ACHN (cell line): ENCODE results near the gene MATK.

Experiments
- DNase-seq: peaks from one replicate; pipeline ENCODE4 v3.0.0-alpha.2; 2015
- in situ Hi-C: cut with HindIII; loops from 2 replicates; pipeline ENCODE4 v1.10.0; 2017; ENCODE audit warnings: low sequenced_read_pairs, low pct_ligation_motif_present, low pct_unique_long_range_greater_than_20kb

The MATK gene

DNA sequence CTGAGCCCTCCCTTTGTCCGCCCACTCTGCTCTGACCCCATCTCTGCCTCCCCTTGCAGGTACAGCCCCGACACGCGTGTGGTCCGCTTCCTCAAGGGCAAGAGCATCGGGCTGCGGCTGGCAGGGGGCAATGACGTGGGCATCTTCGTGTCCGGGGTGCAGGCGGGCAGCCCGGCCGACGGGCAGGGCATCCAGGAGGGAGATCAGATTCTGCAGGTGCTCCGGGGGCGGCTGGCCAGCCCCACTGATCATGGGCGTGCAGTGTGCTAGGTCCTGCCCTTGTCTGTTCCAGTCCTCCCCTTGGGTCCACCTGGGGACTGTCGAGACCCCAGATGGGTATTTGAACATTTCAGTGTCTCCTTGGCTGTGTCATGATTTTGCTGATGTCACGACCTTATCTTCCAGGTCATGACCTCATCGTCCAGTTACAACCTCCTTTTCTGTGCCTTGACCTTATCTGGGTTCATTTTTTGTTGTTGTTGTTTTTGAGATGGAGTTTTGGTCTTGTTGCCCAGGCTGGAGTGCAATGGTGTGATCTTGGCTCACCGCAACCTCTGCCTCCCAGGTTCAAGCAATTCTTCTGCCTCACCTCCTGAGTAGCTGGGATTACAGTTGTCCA, 50.0 kb downstream of the MATK start:
- no peak for DNase-seq
- in situ Hi-C loops, result no loop called here

DNA sequence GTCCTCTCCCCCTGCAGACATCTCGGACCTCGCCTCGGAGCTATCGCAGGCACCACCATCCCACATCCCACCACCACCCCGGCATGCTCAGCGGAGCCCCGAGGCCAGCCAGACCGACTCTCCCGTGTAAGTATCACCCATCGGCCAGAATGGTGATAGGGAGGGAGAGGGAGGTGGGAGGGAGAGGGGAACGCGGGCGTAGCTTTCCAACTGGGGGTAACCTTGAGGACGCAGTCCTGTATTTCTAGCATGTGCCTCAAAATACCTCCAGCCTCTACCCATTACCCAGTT, 51.9 kb downstream of the MATK start:
- DNase-seq, result no peak
- in situ Hi-C loops, result no loop called here

DNA sequence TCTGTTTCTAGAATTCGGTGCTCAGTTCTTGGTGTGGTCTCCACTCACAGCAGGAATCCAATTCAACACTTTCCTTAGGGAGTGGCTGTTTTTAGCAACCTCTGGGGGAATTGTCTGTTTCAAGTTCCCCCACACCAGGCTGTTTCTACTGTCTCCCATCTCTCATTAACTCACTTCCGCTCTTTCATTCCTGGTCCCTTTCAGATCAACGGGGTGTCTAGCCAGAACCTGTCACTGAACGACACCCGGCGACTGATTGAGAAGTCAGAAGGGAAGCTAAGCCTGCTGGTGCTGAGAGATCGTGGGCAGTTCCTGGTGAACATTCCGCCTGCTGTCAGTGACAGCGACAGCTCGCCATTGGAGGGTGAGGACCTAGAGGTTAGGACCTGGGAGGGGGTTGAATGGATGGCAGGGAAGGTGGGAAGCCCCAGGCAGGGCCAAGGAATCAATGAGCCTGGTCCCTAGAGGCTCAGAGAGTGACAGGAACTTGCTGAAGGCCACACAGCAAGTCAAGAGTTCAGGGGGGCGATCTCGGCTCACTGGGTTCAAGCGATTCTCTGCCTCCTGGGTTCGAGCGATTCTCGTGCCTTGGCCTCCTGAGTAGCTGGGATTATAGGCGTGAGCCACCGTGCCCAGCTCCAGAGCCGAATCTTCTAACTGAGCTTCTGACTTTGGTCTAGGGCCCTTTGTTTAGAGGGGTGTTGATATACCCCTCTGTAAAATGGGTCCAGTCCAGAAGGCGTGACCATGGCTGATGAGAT, 52.5 kb downstream of the MATK start:
- in situ Hi-C loops, result no loop called here
- no peak for DNase-seq

DNA sequence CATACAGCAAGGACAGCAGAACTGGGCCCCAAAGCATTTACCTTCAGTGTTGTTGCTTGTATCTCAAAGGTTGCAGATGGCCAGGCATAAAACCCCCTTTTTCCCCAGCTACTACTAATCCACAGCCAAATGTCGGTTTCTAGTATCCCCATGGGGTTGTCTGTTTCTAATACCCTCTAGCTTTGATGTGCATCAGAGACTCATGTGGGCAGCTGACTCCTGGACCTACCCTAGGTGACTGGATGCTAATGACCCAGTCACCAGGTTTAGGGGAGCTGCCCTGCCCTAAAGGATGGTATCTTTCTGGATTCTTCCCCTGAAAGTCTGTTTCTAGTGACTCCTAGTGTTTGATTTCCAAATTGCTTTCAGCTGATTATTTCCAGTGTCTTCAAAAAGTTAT, 54.1 kb downstream of the MATK start:
- no peak for DNase-seq
- in situ Hi-C loops, result no loop called here

DNA sequence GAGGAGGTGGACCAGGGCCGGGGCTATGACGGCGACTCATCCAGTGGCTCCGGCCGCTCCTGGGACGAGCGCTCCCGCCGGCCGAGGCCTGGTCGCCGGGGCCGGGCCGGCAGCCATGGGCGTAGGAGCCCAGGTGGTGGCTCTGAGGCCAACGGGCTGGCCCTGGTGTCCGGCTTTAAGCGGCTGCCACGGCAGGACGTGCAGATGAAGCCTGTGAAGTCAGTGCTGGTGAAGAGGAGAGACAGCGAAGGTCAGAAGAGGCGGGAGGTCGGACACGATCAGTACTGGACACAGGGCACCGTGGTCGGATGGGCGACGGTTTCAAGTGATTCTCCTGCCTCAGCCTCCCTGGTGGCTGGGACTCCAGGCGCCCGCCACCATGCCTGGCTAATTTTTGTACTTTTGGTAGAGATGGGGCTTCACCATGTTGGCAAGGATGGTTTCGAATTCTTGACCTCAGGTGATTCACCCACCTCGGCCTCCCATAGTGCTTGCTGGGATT, 55.7 kb downstream of the MATK start:
- DNase-seq, result no peak
- in situ Hi-C loops, result no loop called here
